OCI-LY3 (cell line): ENCODE data around the gene TRA2A.
A peak's percentile ranks its signal among the peaks of the same experiment; 100 is the strongest.
"Not testable (repeated sequence)": the region's sequence is repeated elsewhere in the genome, so short reads cannot be mapped to it uniquely, and the experiment has no call there.

Experiments
- H2AFZ ChIP-seq: fragments of 200-600, 300-600 bp; shearing (Covaris generic); 2 replicates; pipeline ENCODE4 v1.6.0; 2014; ENCODE audit warnings: antibody characterized with exemption, low read depth, low read length
- H3K27ac ChIP-seq: fragments of 200-600, 300-600 bp; sonication (generic); 2 replicates; pipeline ENCODE4 v1.5.1; 2014; ENCODE audit warnings: mild to moderate bottlenecking, low read length, moderate library complexity, mixed read lengths
- H3K27me3 ChIP-seq: fragments of 200-600, 300-600 bp; sonication (generic); 2 replicates; pipeline ENCODE4 v1.6.1; 2014; ENCODE audit warnings: low read depth, low read length, mixed read lengths
- H3K36me3 ChIP-seq: fragments of 200-600, 300-600 bp; sonication (generic); replicated peaks from 2 replicates; pipeline ENCODE3; 2014; ENCODE audit warnings: low read depth, low read length, mixed read lengths
- H3K4me1 ChIP-seq: fragments of 300-600, 200-600 bp; sonication (generic); 2 replicates; pipeline ENCODE4 v1.6.1; 2014; ENCODE audit warnings: low read length, mixed read lengths
- H3K4me2 ChIP-seq: fragments of 200-600, 300-600 bp; sonication (generic); 2 replicates; pipeline ENCODE4 v1.6.1; 2014; ENCODE audit warnings: low read length, mixed read lengths
- H3K4me3 ChIP-seq: fragments of 300-600, 200-600 bp; sonication (generic); 2 replicates; pipeline ENCODE4 v1.5.1; 2014; ENCODE audit warnings: antibody characterized with exemption, mild to moderate bottlenecking, low read length, moderate library complexity
- H3K79me2 ChIP-seq: fragments of 300-600, 200-600 bp; shearing (Covaris generic); 2 replicates; pipeline ENCODE4 v1.6.1; 2014; ENCODE audit warnings: mild to moderate bottlenecking, low read length, mixed read lengths
- H3K9ac ChIP-seq: fragments of 300-600, 200-600 bp; shearing (Covaris generic); 2 replicates; pipeline ENCODE4 v1.6.0; 2014; ENCODE audit warnings: mild to moderate bottlenecking, low read length, moderate library complexity
- H3K9me3 ChIP-seq: fragments of 200-600, 300-600 bp; shearing (Covaris generic); 2 replicates; pipeline ENCODE4 v1.6.1; 2014; ENCODE audit warnings: low read length, mixed read lengths; ENCODE audit not compliant: insufficient read depth
- H4K20me1 ChIP-seq: fragments of 200-600, 300-600 bp; sonication (generic); 2 replicates; pipeline ENCODE4 v1.6.1; 2016; ENCODE audit warnings: low read length, mixed read lengths; ENCODE audit not compliant: insufficient read depth
- CTCF ChIP-seq: fragments of 200-600, 300-600 bp; sonication (generic); IDR thresholded peaks from 2 replicates; pipeline ENCODE4 v1.5.1; 2014; ENCODE audit warnings: antibody characterized with exemption, low read length, low read depth
- EZH2phosphoT487 ChIP-seq: fragments of 200-600 bp; shearing (Covaris generic); IDR thresholded peaks from 2 replicates; pipeline ENCODE4 v1.6.1; 2018; ENCODE audit warnings: antibody characterized with exemption, mixed run types, low read depth

TRA2A gene

DNA sequence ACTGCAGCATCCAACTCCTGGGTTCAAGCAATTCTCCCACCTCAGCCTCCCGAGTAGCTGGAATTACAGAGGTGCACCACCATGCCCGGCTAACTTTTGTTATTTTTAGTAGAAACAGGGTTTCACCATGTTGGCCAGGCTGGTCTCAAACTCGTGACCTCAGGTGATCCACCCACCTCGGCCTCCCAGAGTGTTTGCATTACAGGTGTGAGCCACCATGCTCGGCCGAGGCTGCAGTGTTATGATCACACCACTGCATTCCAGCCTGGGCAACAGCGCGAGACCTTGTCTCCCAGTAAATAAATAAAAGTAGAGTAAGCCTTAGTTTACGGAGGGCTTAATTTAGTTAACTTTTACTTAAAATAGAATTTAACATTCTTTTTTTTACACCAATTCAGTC is 37.8 kb downstream of the TRA2A start:
- H3K9ac ChIP-seq = no peak overlapping the region
- no peak overlapping the region for H2AFZ ChIP-seq
- no peaks in the 10 kb centered on the region for H3K9me3 ChIP-seq
- H3K4me2 ChIP-seq = no peak overlapping the region
- no peaks in the 10 kb centered on the region for H4K20me1 ChIP-seq
- peaks cover 5% of the 10 kb centered on the region; the same call in 1 of the 2 replicates for H3K4me1 ChIP-seq
- H3K36me3 ChIP-seq = no peaks in the 10 kb centered on the region
- peaks cover 7% of the 10 kb centered on the region for H3K79me2 ChIP-seq
- TF ChIP-seq CTCF (no peak), EZH2phosphoT487 (no peak)
- no peaks in the 10 kb centered on the region for H3K27me3 ChIP-seq
- H3K27ac ChIP-seq = no peak overlapping the region
- no peak overlapping the region for H3K4me3 ChIP-seq

- peak overlapping the region; percentile 93 for H3K4me3 ChIP-seq
- no peak for TF ChIP-seq EZH2phosphoT487
- no peak for TF ChIP-seq CTCF
- no peak overlapping the region for H3K27ac ChIP-seq
- no peaks in the 10 kb centered on the region for H4K20me1 ChIP-seq
- peaks cover 7% of the 10 kb centered on the region for H3K79me2 ChIP-seq
- no peak overlapping the region for H2AFZ ChIP-seq
- no peaks in the 10 kb centered on the region for H3K36me3 ChIP-seq
- peaks cover 5% of the 10 kb centered on the region; the same call in 1 of the 2 replicates for H3K4me1 ChIP-seq
- no peak overlapping the region for H3K9ac ChIP-seq
- H3K9me3 ChIP-seq = no peaks in the 10 kb centered on the region
- no peaks in the 10 kb centered on the region for H3K27me3 ChIP-seq
- H3K4me2 ChIP-seq = peak overlapping the region; percentile 74
Measured at GRCh38 chr7:23491502-23491901, 40.3 kb downstream of the TRA2A start.

- Histone ChIP-seq H3K4me1 (peaks cover 5% of the 10 kb centered on the region; the same call in 1 of the 2 replicates), H4K20me1 (no peaks in the 10 kb centered on the region), H3K36me3 (no peaks in the 10 kb centered on the region), H3K9ac (peak overlapping the region; percentile 78), H3K27me3 (no peaks in the 10 kb centered on the region), H3K4me3 (peak overlapping the region; percentile 93), H3K9me3 (no peaks in the 10 kb centered on the region), H3K27ac (peak overlapping the region; percentile 52), H2AFZ (peak overlapping the region; percentile 33; the same call in 1 of the 2 replicates), H3K4me2 (peak overlapping the region; percentile 74), H3K79me2 (peaks cover 7% of the 10 kb centered on the region)
- TF ChIP-seq EZH2phosphoT487 = no peak
- TF ChIP-seq CTCF = no peak
Measured at GRCh38 chr7:23490357-23491135, 41.2 kb downstream of the TRA2A start.

GRCh38 chr7:23488714-23489113 is 43.1 kb downstream of the TRA2A start:
- not testable (repeated sequence) for H3K9ac ChIP-seq, H2AFZ ChIP-seq, H3K27me3 ChIP-seq, H3K4me2 ChIP-seq, H3K4me1 ChIP-seq, H3K27ac ChIP-seq, H3K36me3 ChIP-seq, H3K9me3 ChIP-seq, H3K79me2 ChIP-seq, H3K4me3 ChIP-seq, H4K20me1 ChIP-seq
